Measurements from ENCODE around the gene KRTAP23-1.

Gene KRTAP23-1

DNA sequence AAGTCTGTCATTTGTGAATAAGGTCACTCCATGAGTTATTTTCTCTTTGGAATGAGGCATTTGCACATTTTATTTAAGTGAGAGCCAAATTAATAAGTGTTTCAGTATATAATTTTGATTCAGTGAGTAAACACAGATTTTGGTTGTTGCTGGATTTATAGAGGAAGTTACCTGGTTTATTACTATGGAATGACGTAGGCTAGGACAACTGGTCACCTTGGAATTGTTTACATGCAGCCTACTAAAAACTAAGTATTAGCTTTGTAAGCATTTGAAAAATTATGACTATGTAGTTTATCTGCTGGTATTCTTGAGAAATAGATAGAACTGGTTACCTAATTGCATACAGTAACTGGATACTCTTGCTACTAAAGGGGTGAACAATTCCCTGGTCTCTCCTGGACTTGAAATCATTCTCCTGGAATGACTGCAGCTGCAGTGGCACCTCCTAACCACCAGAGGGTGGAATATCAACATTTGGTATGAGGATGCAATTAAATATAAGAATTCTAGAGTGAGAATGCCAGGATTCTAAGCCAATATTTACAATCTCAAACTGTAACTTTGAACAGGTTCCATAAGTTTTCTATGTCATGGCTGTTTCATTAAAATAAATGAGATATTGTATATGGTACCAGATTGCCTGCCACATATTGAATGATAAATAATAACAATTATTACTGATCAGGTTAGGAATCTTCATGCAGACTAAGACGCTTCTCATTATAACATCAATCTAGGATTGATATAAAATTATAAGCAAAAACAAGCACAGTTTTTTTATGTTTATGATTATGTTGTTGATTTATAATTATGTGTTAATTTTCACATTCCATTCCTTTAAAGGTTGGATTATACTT is 7.5 kb downstream of the KRTAP23-1 start:
- peaks cover 0 to 5% of the 10 kb centered on the region in 2 donors for H3K9me3 ChIP-seq (ENCODE audit: control insufficient read depth in 1 of 2, low read length in 2 of 2)

DNA sequence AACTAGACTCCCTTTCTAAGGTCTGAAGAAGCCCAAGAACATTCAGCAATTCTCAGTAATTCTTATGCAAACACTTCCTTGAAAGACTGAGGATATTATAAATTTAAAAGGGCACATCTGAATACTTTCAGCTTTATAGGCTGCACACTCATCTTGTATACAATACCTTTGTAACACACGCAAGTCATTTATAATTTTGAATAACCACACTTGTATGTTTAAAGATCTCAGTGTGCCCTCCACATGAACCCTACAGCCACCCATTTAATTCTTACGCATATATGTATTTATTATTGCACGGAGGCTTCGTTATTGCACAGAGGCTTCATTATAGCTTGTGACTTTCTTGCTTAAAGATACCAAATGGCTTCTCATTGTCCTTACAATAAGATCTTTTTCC is 9.7 kb downstream of the KRTAP23-1 start:
- Histone ChIP-seq H3K9ac (ENCODE audit: low read depth in 1 of 2, low read length in 2 of 2) (no peak overlapping the region), H3K4me1 (ENCODE audit: control insufficient read depth in 1 of 2, insufficient read depth in 2 of 2, low read length in 2 of 2) (no peaks in the 10 kb centered on the region), H3K4me3 (ENCODE audit: low read depth in 1 of 2, low read length in 2 of 2) (no peak overlapping the region), H3K27ac (ENCODE audit: low read depth, low read length) (no peak overlapping the region), H3K9me3 (ENCODE audit: control insufficient read depth in 1 of 2, low read length in 2 of 2) (peaks cover 0 to 5% of the 10 kb centered on the region in 2 donors), H3K27me3 (ENCODE audit: control insufficient read depth in 1 of 2, insufficient read depth in 2 of 2, low read length in 2 of 2) (no peaks in the 10 kb centered on the region), H3K36me3 (ENCODE audit: control insufficient read depth in 1 of 2, insufficient read depth in 2 of 2, low read length in 2 of 2) (no peaks in the 10 kb centered on the region)

More for the DNA sequence above, 7.5 kb downstream of the KRTAP23-1 start:
- H3K4me1 ChIP-seq (ENCODE audit: control insufficient read depth in 1 of 2, insufficient read depth in 2 of 2, low read length in 2 of 2) = no peaks in the 10 kb centered on the region
- no peak overlapping the region for H3K4me3 ChIP-seq (ENCODE audit: low read depth in 1 of 2, low read length in 2 of 2)
- no peaks in the 10 kb centered on the region for H3K27me3 ChIP-seq (ENCODE audit: control insufficient read depth in 1 of 2, insufficient read depth in 2 of 2, low read length in 2 of 2)
- H3K9ac ChIP-seq (ENCODE audit: low read depth in 1 of 2, low read length in 2 of 2) = no peak overlapping the region
- no peak overlapping the region for H3K27ac ChIP-seq (ENCODE audit: low read depth, low read length)
- no peaks in the 10 kb centered on the region for H3K36me3 ChIP-seq (ENCODE audit: control insufficient read depth in 1 of 2, insufficient read depth in 2 of 2, low read length in 2 of 2)

DNA sequence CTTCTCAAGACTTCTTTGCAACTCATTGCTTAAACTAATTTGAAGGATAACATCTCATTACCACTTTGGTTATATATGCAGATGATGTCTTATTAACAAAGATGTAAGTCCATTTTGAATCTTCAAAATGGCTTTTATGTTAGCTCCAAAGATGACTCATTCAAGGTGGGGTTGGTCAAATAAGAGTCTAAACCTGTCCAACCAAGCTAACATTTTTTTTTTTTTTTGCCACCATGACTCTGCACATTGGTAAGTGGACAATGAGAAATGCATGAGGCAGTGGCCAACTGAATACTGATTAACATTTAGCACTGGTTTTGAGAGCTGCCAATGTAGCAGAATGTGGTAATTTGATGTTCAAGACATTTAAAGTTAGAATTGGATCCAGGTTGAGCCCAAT is 10.6 kb downstream of the KRTAP23-1 start:
- Histone ChIP-seq H3K27ac (ENCODE audit: low read depth, low read length) (no peak overlapping the region), H3K9ac (ENCODE audit: low read depth in 1 of 2, low read length in 2 of 2) (no peak overlapping the region), H3K9me3 (ENCODE audit: control insufficient read depth in 1 of 2, low read length in 2 of 2) (peaks cover 0 to 5% of the 10 kb centered on the region in 2 donors), H3K4me1 (ENCODE audit: control insufficient read depth in 1 of 2, insufficient read depth in 2 of 2, low read length in 2 of 2) (no peaks in the 10 kb centered on the region), H3K36me3 (ENCODE audit: control insufficient read depth in 1 of 2, insufficient read depth in 2 of 2, low read length in 2 of 2) (no peaks in the 10 kb centered on the region), H3K27me3 (ENCODE audit: control insufficient read depth in 1 of 2, insufficient read depth in 2 of 2, low read length in 2 of 2) (no peaks in the 10 kb centered on the region), H3K4me3 (ENCODE audit: low read depth in 1 of 2, low read length in 2 of 2) (no peak overlapping the region)

DNA sequence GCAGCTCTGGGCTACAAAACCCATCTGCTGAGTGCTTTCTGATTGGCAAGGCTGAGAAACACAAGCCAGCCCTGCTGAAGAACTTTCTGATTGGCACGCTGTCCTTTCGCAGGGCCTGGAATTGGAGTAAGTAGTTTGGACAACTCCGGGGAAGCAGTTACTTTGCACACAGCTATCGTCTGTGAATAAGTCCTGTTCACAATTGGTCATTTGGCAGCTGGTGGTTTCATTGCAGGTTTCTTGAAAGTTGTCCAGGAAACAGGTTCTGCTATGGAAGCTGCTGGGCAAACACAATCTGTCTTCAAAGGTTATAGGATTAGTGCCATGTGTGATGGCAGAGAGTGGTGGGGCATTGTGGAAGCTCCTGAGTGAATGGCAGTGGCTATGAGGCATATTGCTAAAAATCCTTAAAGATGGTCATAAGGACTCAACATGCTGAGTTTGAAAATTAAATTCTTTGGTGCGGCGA is 11.1 kb downstream of the KRTAP23-1 start, which contains the start of gene KRTAP27-1:
Gene KRTAP27-1, minus strand, starts transcription at position 419 of the 469 bp plus-strand sequence. Its CDS starts 26 bp downstream, at position 393.
- no peaks in the 10 kb centered on the region for H3K36me3 ChIP-seq (ENCODE audit: control insufficient read depth in 1 of 2, insufficient read depth in 2 of 2, low read length in 2 of 2)
- H3K4me3 ChIP-seq (ENCODE audit: low read depth in 1 of 2, low read length in 2 of 2) = no peak within 1 kb of the TSS
- H3K4me1 ChIP-seq (ENCODE audit: control insufficient read depth in 1 of 2, insufficient read depth in 2 of 2, low read length in 2 of 2) = no peaks in the 10 kb centered on the region
- H3K9me3 ChIP-seq (ENCODE audit: control insufficient read depth in 1 of 2, low read length in 2 of 2) = peaks cover 0 to 5% of the 10 kb centered on the region in 2 donors
- no peak within 1 kb of the TSS for H3K27ac ChIP-seq (ENCODE audit: low read depth, low read length)
- no peaks in the 10 kb centered on the region for H3K27me3 ChIP-seq (ENCODE audit: control insufficient read depth in 1 of 2, insufficient read depth in 2 of 2, low read length in 2 of 2)
- no peak within 1 kb of the TSS for H3K9ac ChIP-seq (ENCODE audit: low read depth in 1 of 2, low read length in 2 of 2)

DNA sequence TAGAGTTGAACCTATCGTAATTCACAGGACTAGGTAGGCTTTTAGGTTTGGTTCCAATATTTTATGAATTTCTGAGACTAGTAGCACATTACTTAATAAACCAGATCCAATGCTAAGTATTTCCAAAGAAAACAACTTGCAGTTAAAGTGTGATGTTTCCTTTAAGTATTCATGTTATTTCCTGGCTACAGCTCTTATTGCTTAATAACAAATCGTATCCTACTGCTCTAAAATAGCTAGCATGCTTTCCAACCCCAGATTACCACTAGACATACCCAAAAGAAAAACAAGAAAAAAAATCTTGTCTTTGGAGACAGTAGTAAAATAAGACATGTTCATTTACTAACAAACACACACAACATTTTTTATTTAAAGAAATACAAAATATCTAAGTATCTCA is 11.8 kb downstream of the KRTAP23-1 start:
- no peaks in the 10 kb centered on the region for H3K36me3 ChIP-seq (ENCODE audit: control insufficient read depth in 1 of 2, insufficient read depth in 2 of 2, low read length in 2 of 2)
- H3K27me3 ChIP-seq (ENCODE audit: control insufficient read depth in 1 of 2, insufficient read depth in 2 of 2, low read length in 2 of 2) = no peaks in the 10 kb centered on the region
- no peak overlapping the region for H3K4me3 ChIP-seq (ENCODE audit: low read depth in 1 of 2, low read length in 2 of 2)
- H3K4me1 ChIP-seq (ENCODE audit: control insufficient read depth in 1 of 2, insufficient read depth in 2 of 2, low read length in 2 of 2) = no peaks in the 10 kb centered on the region
- no peak overlapping the region for H3K9ac ChIP-seq (ENCODE audit: low read depth in 1 of 2, low read length in 2 of 2)
- H3K9me3 ChIP-seq (ENCODE audit: control insufficient read depth in 1 of 2, low read length in 2 of 2) = peaks cover 0 to 5% of the 10 kb centered on the region in 2 donors
- H3K27ac ChIP-seq (ENCODE audit: low read depth, low read length) = no peak overlapping the region

DNA sequence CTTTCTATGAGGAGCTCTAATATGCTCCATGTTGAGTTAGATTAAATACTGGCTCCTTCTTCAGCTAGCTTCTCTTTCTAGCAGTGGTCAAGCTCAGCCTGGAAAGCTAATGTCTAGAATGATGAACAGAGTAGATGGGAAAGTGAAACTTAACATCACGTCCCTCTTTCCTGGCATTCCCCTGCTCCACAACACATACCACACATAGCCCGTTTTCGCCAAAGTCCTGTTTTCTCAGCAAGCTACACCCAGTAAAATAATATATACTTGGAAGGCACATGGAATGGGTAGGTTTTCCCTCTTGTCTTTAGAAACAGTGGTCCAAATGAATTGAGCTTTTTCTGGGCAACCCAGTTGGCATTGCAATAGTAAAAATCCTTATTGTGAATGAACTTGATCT is 14.7 kb downstream of the KRTAP23-1 start:
- Histone ChIP-seq H3K9ac (ENCODE audit: low read depth in 1 of 2, low read length in 2 of 2) (no peak overlapping the region), H3K27me3 (ENCODE audit: control insufficient read depth in 1 of 2, insufficient read depth in 2 of 2, low read length in 2 of 2) (no peaks in the 10 kb centered on the region), H3K27ac (ENCODE audit: low read depth, low read length) (no peak overlapping the region), H3K4me3 (ENCODE audit: low read depth in 1 of 2, low read length in 2 of 2) (no peak overlapping the region), H3K36me3 (ENCODE audit: control insufficient read depth in 1 of 2, insufficient read depth in 2 of 2, low read length in 2 of 2) (no peaks in the 10 kb centered on the region), H3K9me3 (ENCODE audit: control insufficient read depth in 1 of 2, low read length in 2 of 2) (peaks cover 0 to 5% of the 10 kb centered on the region in 2 donors), H3K4me1 (ENCODE audit: control insufficient read depth in 1 of 2, insufficient read depth in 2 of 2, low read length in 2 of 2) (no peaks in the 10 kb centered on the region)

DNA sequence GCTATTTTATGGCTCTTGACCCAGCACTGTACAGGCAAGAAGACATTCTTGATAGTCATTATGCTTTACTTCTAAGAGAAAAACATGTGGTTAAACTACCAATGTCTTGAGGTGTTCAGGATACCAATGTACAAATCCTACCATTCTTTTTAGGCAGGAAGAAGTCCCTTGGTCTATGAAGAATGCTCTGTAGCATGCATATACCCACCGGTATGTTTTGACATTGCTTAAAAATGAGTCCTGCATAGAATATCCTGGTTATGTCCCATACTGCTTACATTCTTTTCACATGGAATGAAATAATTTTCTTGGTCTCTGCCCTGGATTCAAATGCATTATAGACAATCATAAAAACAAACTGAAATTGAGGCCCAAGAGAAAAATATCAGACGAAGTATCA is 15.7 kb downstream of the KRTAP23-1 start:
- H3K27me3 ChIP-seq (ENCODE audit: control insufficient read depth in 1 of 2, insufficient read depth in 2 of 2, low read length in 2 of 2) = no peaks in the 10 kb centered on the region
- no peak overlapping the region for H3K27ac ChIP-seq (ENCODE audit: low read depth, low read length)
- H3K4me3 ChIP-seq (ENCODE audit: low read depth in 1 of 2, low read length in 2 of 2) = no peak overlapping the region
- peaks cover 3 to 5% of the 10 kb centered on the region in 2 donors for H3K9me3 ChIP-seq (ENCODE audit: control insufficient read depth in 1 of 2, low read length in 2 of 2)
- no peaks in the 10 kb centered on the region for H3K4me1 ChIP-seq (ENCODE audit: control insufficient read depth in 1 of 2, insufficient read depth in 2 of 2, low read length in 2 of 2)
- no peak overlapping the region for H3K9ac ChIP-seq (ENCODE audit: low read depth in 1 of 2, low read length in 2 of 2)
- H3K36me3 ChIP-seq (ENCODE audit: control insufficient read depth in 1 of 2, insufficient read depth in 2 of 2, low read length in 2 of 2) = no peaks in the 10 kb centered on the region

DNA sequence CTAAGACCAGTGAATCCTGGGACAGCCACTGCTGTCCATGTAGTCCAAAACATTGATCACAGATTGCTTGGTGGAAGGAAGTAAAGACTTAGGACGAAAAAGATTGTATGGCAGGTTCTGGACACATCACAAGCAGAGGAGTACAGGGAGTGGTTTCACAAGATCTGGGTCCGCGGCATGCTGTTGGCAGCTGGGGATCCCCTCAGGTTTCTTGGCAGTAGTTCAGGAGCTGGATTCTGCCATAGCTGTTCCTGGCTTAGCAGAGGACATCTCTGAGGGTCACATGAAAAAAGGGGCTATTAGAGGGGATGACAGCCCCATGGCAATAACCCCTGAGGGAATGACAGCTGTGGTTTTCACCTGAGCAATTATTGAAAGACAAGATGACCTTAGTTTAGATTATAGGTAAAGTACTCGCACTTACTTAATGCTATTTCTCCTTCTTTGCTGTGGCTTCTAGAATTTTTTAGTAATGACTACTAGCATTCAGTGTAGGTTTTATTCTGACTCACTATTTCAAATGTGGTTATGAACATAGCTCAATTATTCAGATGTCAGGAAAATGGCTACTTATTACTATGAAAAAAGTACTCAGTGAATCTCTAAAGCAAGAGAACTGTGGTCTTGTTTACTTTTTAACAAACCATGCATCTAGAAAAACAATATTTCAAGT is 19.1 kb downstream of the KRTAP23-1 start:
- Histone ChIP-seq H3K9me3 (ENCODE audit: control insufficient read depth in 1 of 2, low read length in 2 of 2) (peaks cover 3 to 13% of the 10 kb centered on the region in 2 donors), H3K36me3 (ENCODE audit: control insufficient read depth in 1 of 2, insufficient read depth in 2 of 2, low read length in 2 of 2) (no peaks in the 10 kb centered on the region)

DNA sequence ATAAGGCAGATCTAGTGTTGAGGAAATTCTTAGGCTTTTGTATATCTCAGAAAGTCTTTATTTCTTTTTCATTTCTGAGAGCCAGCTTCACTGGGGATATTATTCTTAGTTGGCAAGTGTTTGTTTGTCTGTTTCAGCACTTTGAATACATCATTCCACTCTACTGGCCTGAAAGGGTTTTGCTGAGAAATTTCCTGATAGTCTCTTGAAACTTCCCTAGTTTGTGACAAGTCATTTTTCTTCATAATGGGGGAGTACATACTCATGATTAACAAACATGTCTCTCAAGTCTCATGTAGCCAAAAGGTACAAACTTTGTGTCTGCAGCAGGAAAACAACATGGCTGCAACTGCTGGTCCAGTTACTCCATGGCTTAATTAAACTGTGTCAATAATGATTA is 22.0 kb downstream of the KRTAP23-1 start:
- Histone ChIP-seq H3K36me3 (ENCODE audit: control insufficient read depth in 1 of 2, insufficient read depth in 2 of 2, low read length in 2 of 2) (no peaks in the 10 kb centered on the region), H3K9me3 (ENCODE audit: control insufficient read depth in 1 of 2, low read length in 2 of 2) (peaks cover 3 to 19% of the 10 kb centered on the region in 2 donors), H3K9ac (ENCODE audit: low read depth in 1 of 2, low read length in 2 of 2) (no peak overlapping the region), H3K27me3 (ENCODE audit: control insufficient read depth in 1 of 2, insufficient read depth in 2 of 2, low read length in 2 of 2) (no peaks in the 10 kb centered on the region), H3K4me3 (ENCODE audit: low read depth in 1 of 2, low read length in 2 of 2) (no peak overlapping the region), H3K27ac (ENCODE audit: low read depth, low read length) (no peak overlapping the region), H3K4me1 (ENCODE audit: control insufficient read depth in 1 of 2, insufficient read depth in 2 of 2, low read length in 2 of 2) (no peaks in the 10 kb centered on the region)

More for the DNA sequence above, 19.1 kb downstream of the KRTAP23-1 start:
- Histone ChIP-seq H3K4me3 (ENCODE audit: low read depth in 1 of 2, low read length in 2 of 2) (no peak overlapping the region), H3K27ac (ENCODE audit: low read depth, low read length) (no peak overlapping the region), H3K27me3 (ENCODE audit: control insufficient read depth in 1 of 2, insufficient read depth in 2 of 2, low read length in 2 of 2) (no peaks in the 10 kb centered on the region), H3K4me1 (ENCODE audit: control insufficient read depth in 1 of 2, insufficient read depth in 2 of 2, low read length in 2 of 2) (no peaks in the 10 kb centered on the region), H3K9ac (ENCODE audit: low read depth in 1 of 2, low read length in 2 of 2) (no peak overlapping the region)

DNA sequence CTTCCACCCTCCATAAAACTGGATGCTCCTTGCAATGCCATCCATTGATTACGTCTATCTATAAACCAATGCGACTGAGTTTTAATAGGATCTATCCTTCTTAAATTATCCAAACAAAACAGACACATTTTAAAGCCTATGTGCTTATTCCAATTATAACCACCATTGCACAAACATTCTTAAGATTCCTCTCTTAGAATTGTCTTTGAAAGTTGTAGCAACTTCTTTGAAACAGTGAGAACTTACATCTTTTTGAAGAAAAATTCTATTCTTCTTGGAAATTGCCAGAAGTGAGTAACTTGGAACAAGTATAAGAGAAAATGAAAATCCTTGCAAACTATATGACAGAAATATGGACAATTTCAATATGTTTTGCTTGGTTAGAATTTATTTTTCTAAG is 28.2 kb downstream of the KRTAP23-1 start, which contains the start of gene KRTAP26-1:
Gene KRTAP26-1, minus strand, starts transcription at position 101 of the 400 bp plus-strand sequence. CDS start 280 bp downstream, outside the sequence.
- no peaks in the 10 kb centered on the region for H3K4me1 ChIP-seq (ENCODE audit: control insufficient read depth in 1 of 2, insufficient read depth in 2 of 2, low read length in 2 of 2)
- H3K36me3 ChIP-seq (ENCODE audit: control insufficient read depth in 1 of 2, insufficient read depth in 2 of 2, low read length in 2 of 2) = no peaks in the 10 kb centered on the region
- H3K27ac ChIP-seq (ENCODE audit: low read depth, low read length) = no peak within 1 kb of the TSS

More for the DNA sequence above, 28.2 kb downstream of the KRTAP23-1 start, which contains the start of gene KRTAP26-1:
- Histone ChIP-seq H3K4me3 (ENCODE audit: low read depth in 1 of 2, low read length in 2 of 2) (no peak within 1 kb of the TSS), H3K9me3 (ENCODE audit: control insufficient read depth in 1 of 2, low read length in 2 of 2) (peaks cover 1 to 12% of the 10 kb centered on the region in 2 donors), H3K27me3 (ENCODE audit: control insufficient read depth in 1 of 2, insufficient read depth in 2 of 2, low read length in 2 of 2) (no peaks in the 10 kb centered on the region), H3K9ac (ENCODE audit: low read depth in 1 of 2, low read length in 2 of 2) (no peak within 1 kb of the TSS)

Measured in duodenal mucosa (tissue), 2 donors.